Natural killer cell (primary cell): Measurements from ENCODE around the gene KRT83. TPM values are rescaled to one million over a fixed set of nuclear protein-coding genes. Genes with fewer than 3 reads are reported as not detected.

Experiments
- ATAC-seq, 3 donors: fragments of 150-1000 bp in 2 of 3; fragments of 200-7000 bp in 1 of 3; cut with Tn5 transposase; 1 replicate in 1 of 3; 2 replicates in 2 of 3; pipeline ENCODE4 v1.10.0; 2021; ENCODE audit warnings: mild to moderate bottlenecking in 2 of 3, moderate library complexity in 2 of 3
- DNase-seq, 2 donors: peaks; one replicate each; pipeline versions ENCODE4 v3.0.0 to v3.0.0-alpha.2; 2013 to 2021; ENCODE audit warnings: mixed read lengths in 1 of 2
- H3K27ac ChIP-seq: one replicate; pipeline ENCODE4 v1.5.1; 2013; ENCODE audit warnings: mild to moderate bottlenecking, low read length
- H3K27me3 ChIP-seq: one replicate; pipeline ENCODE4 v1.6.1; 2013; ENCODE audit warnings: low read length; ENCODE audit not compliant: control insufficient read depth, insufficient read depth
- H3K36me3 ChIP-seq: one replicate; pipeline ENCODE4 v1.6.1; 2013; ENCODE audit warnings: low read length; ENCODE audit not compliant: control insufficient read depth, insufficient read depth
- H3K4me1 ChIP-seq: one replicate; pipeline ENCODE4 v1.6.1; 2013; ENCODE audit warnings: low read length; ENCODE audit not compliant: control insufficient read depth, insufficient read depth
- H3K4me3 ChIP-seq: one replicate; pipeline ENCODE4 v1.5.1; 2013; ENCODE audit warnings: low read length
- H3K9me3 ChIP-seq: one replicate; pipeline ENCODE4 v1.6.1; 2013; ENCODE audit warnings: low read length; ENCODE audit not compliant: control insufficient read depth, insufficient read depth
- H3K27ac Mint-ChIP-seq, 2 donors: one replicate each; pipeline ENCODE4 v1.8.0; 2022; ENCODE audit warnings: mild to moderate bottlenecking in 2 of 2, mixed read lengths in 2 of 2, moderate library complexity in 1 of 2
- H3K27me3 Mint-ChIP-seq, 2 donors: one replicate each; pipeline ENCODE4 v1.8.0; 2022; ENCODE audit warnings: low read depth in 2 of 2, mixed read lengths in 2 of 2
- H3K36me3 Mint-ChIP-seq: one replicate; pipeline ENCODE4 v1.8.0; 2022; ENCODE audit warnings: mixed read lengths
- H3K4me1 Mint-ChIP-seq, 2 donors: one replicate each; pipeline ENCODE4 v1.8.0; 2022; ENCODE audit warnings: mixed read lengths in 2 of 2
- H3K4me3 Mint-ChIP-seq: one replicate; pipeline ENCODE4 v1.8.0; 2022; ENCODE audit warnings: mild to moderate bottlenecking, moderate library complexity, mixed read lengths
- H3K9me3 Mint-ChIP-seq, 2 donors: one replicate each; pipeline ENCODE4 v1.8.0; 2022; ENCODE audit warnings: mixed read lengths in 2 of 2
- WGBS: methylation state at CpG from one replicate; pipeline ENCODE4 v1.1.7; 2013; ENCODE audit warnings: missing lambda C conversion rate; ENCODE audit not compliant: insufficient coverage; 5-methylcytosine and 5-hydroxymethylcytosine counted together
- intact Hi-C: fragments of 100-400 bp; cut with micrococcal nuclease; formaldehyde crosslinking; loops from one replicate; pipeline ENCODE4 v1.14.2; 2022
- total RNA-seq, 4 donors: library from RNA; stranded (reverse); fragments of 120-200 nt in 1 of 4; gene quantifications; one replicate each; pipeline versions ENCODE4 v1.2.3 to v1.2.4, GENCODE V29; 2013 to 2022
- TF ChIP-seq, protein P1 (sequence below): fragments of 200-600 bp; IDR thresholded peaks from one replicate; pipeline ENCODE4 v1.8.0; 2022; ENCODE audit warnings: antibody characterized with exemption

KRT83 gene
- total RNA-seq, 3 donors from 2014 or later (not counting 1 experiment from before 2014, with no cell fraction given): not detected

DNA sequence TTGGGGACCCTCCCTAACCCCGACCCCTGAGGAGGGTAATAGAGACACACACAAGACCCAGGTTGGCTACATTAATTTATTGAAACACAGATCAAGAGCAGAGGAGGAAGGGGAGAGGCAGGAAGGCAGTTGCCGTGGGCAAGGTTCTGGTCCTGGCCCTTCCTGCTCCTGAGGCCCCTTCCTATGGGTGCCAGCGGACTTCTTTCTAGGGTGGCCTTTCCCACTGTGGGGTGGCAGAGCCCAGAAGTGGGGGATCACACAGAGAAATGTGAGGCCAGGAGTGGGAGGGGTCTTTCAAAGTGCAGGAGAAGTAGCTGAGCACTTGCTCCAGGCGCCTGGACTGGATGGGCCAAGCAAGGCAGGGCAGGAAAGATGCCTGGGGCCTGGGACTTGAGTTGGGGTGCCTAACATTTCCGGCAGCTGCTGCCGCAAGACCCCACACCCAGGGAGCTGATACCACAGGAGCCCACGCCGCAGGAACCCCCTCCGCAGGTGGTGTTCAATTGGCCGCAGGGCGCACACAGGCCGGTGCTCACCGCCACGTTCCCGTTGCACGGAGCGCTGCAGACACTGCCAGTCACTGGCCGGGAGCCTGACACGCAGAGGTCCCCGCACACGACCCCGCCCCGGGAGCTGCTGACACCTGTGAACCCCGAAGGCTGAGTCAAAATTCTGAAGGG is 35.2 kb downstream of the KRT83 start:
- Histone ChIP-seq H3K9me3 (no peaks in the 10 kb centered on the region), H3K4me1 (peaks cover 20% of the 10 kb centered on the region), H3K27me3 (no peaks in the 10 kb centered on the region), H3K36me3 (no peaks in the 10 kb centered on the region), H3K4me3 (no peak overlapping the region), H3K27ac (no peak overlapping the region)
- Mint-ChIP-seq H3K27ac (no peak overlapping the region), H3K4me1 (peaks cover 24 to 25% of the 10 kb centered on the region in 2 donors), H3K9me3 (no peaks in the 10 kb centered on the region), H3K27me3 (peaks cover 0 to 3% of the 10 kb centered on the region in 2 donors), H3K4me3 (no peak overlapping the region), H3K36me3 (no peaks in the 10 kb centered on the region)
- intact Hi-C loops: no loop called here
- WGBS: 91% methylated on average over 24 of the region's 24 CpGs
- ATAC-seq (no peak), DNase-seq (no peak)
- TF ChIP-seq, protein P1, sequence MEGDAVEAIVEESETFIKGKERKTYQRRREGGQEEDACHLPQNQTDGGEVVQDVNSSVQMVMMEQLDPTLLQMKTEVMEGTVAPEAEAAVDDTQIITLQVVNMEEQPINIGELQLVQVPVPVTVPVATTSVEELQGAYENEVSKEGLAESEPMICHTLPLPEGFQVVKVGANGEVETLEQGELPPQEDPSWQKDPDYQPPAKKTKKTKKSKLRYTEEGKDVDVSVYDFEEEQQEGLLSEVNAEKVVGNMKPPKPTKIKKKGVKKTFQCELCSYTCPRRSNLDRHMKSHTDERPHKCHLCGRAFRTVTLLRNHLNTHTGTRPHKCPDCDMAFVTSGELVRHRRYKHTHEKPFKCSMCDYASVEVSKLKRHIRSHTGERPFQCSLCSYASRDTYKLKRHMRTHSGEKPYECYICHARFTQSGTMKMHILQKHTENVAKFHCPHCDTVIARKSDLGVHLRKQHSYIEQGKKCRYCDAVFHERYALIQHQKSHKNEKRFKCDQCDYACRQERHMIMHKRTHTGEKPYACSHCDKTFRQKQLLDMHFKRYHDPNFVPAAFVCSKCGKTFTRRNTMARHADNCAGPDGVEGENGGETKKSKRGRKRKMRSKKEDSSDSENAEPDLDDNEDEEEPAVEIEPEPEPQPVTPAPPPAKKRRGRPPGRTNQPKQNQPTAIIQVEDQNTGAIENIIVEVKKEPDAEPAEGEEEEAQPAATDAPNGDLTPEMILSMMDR: no peak

DNA sequence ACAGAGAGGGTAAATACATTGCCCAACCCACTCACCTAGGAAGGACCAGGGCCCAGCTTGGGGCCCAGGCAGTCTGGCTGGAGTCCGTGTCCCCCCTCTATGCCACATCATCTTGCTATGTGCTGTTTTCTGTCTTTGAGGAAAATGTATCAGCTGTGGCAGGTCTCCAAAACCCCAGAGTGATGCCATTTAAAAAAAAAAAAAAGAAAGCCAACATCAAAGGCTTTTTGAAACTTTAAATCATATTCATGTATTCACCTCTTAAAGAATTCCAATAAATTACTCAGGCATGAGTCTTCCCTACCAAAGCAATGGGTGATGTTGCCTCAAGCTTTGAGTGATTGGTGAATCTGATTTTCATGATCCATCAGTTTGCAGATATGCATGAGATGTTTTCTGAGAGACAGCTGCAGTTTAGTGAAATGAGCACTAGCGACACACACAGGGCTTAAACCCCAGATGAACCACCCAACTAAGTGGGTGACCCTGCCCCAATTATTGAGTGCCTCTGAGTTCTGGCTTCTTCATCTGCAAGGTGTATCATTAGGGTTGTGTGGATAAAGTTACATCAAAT is 35.9 kb downstream of the KRT83 start:
- 79% methylated on average over 2 of the region's 2 CpGs for WGBS
- TF ChIP-seq, protein P1: no peak

DNA sequence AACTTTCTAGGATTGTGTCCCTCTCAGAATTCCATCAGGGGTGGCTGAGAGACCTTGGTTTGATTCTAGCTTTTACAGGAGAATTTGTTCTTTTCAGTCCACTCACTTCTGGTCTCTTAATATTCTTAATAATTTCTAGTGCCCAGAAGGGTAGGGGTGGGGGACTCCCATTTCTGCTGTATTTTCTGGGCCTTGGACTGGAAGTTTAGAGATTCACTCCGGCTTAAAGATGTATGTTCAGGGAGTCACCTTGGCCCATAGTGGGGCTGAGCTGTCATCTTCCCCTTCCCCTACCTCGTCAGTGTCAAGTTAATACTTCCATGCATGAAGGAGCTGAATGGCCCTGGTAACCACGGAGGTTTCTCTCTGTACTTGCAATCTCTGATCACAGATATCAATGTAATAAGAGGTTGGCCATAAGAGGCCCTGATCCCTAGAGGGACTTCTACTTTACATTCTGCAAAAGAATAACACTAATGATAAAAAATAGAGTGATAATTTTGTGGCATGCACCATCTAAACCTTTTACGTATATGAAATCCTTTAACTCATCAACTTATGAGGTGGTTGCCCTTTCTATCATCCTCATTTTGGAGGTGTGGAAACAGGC is 36.5 kb downstream of the KRT83 start:
- Mint-ChIP-seq H3K4me1 (peaks cover 24 to 26% of the 10 kb centered on the region in 2 donors), H3K9me3 (no peaks in the 10 kb centered on the region), H3K36me3 (no peaks in the 10 kb centered on the region), H3K4me3 (no peak overlapping the region), H3K27me3 (peaks cover 6 to 8% of the 10 kb centered on the region in 2 donors), H3K27ac (no peak overlapping the region)
- DNase-seq: no peak
- 74% methylated on average over 2 of the region's 4 CpGs for WGBS
- Histone ChIP-seq H3K4me3 (no peak overlapping the region), H3K9me3 (no peaks in the 10 kb centered on the region), H3K27me3 (no peaks in the 10 kb centered on the region), H3K4me1 (peaks cover 20% of the 10 kb centered on the region), H3K36me3 (no peaks in the 10 kb centered on the region), H3K27ac (no peak overlapping the region)
- intact Hi-C loops: no loop called here
- ATAC-seq: no peak
- TF ChIP-seq, protein P1: no peak

More for the DNA sequence above, 35.9 kb downstream of the KRT83 start:
- Histone ChIP-seq H3K36me3 (no peaks in the 10 kb centered on the region), H3K9me3 (no peaks in the 10 kb centered on the region), H3K27me3 (no peaks in the 10 kb centered on the region), H3K4me3 (no peak overlapping the region), H3K27ac (no peak overlapping the region), H3K4me1 (peaks cover 20% of the 10 kb centered on the region)
- Mint-ChIP-seq H3K9me3 (no peaks in the 10 kb centered on the region), H3K27me3 (peaks cover 0 to 3% of the 10 kb centered on the region in 2 donors), H3K36me3 (no peaks in the 10 kb centered on the region), H3K4me1 (peaks cover 24 to 25% of the 10 kb centered on the region in 2 donors), H3K4me3 (no peak overlapping the region), H3K27ac (no peak overlapping the region)
- intact Hi-C loops: no loop called here
- DNase-seq: no peak
- ATAC-seq: no peak
